IMR-90 (cell line): ENCODE results near the gene ARHGAP35. TPM values are rescaled to one million over a fixed set of nuclear protein-coding genes. Genes with fewer than 3 reads are reported as not detected.

ENCODE experiments used
- ATAC-seq: fragments of 200-7000 bp; cut with Tn5 transposase; 2 replicates; pipeline ENCODE4 v1.9.1; 2020; ENCODE audit warnings: low read depth, mild to moderate bottlenecking, moderate library complexity
- BruUV-seq: library from RNA; stranded (reverse); fragments of 400-500 nt; replicated peaks from 2 replicates; lab custom pipeline; 2021; lab: Mats Ljungman, UMichigan
- CTCF ChIA-PET: fragments of 300-600 bp; formaldehyde crosslinking; extraction: SDS; loops from one replicate; lab custom pipeline; 2021; ENCODE audit warnings: antibody characterized with exemption; lab: Yijun Ruan, JAX
- POLR2A ChIA-PET: fragments of 300-600 bp; sonication (Branson Sonifier 250); formaldehyde crosslinking; loops from one replicate; lab custom pipeline; 2022; ENCODE audit warnings: antibody characterized with exemption; ENCODE audit not compliant: unreplicated experiment; lab: Charles Lee
- DNase-seq: peaks from one replicate; pipeline ENCODE4 v3.0.0; 2013
- H2AFZ ChIP-seq: replicated peaks from 2 replicates; pipeline ENCODE3; 2013; ENCODE audit warnings: low read length, mild to moderate bottlenecking; ENCODE audit not compliant: poor library complexity
- H2AK5ac ChIP-seq: 2 replicates; pipeline ENCODE4 v1.6.1; 2013; ENCODE audit warnings: low read depth, low read length, inconsistent platforms
- H2AK9ac ChIP-seq: replicated peaks from 2 replicates; pipeline ENCODE3; 2013; ENCODE audit warnings: mild to moderate bottlenecking, low read depth, low read length, moderate library complexity; ENCODE audit not compliant: poor library complexity
- H2BK120ac ChIP-seq: 2 replicates; pipeline ENCODE4 v1.6.1; 2013; ENCODE audit warnings: low read depth, low read length, inconsistent platforms
- H2BK15ac ChIP-seq: 3 replicates; pipeline ENCODE4 v1.6.1; 2013; ENCODE audit warnings: low read depth, low read length, inconsistent platforms
- H2BK20ac ChIP-seq: 2 replicates; pipeline ENCODE4 v1.6.1; 2013; ENCODE audit warnings: low read depth, mild to moderate bottlenecking, inconsistent platforms, low read length, moderate library complexity
- H2BK5ac ChIP-seq: 2 replicates; pipeline ENCODE4 v1.6.1; 2013; ENCODE audit warnings: mild to moderate bottlenecking, low read depth, low read length, inconsistent platforms; ENCODE audit not compliant: poor library complexity, severe bottlenecking
- H3K14ac ChIP-seq: replicated peaks from 2 replicates; pipeline ENCODE4 v1.6.1; 2013; ENCODE audit warnings: low read depth, low read length, inconsistent platforms
- H3K18ac ChIP-seq: 2 replicates; pipeline ENCODE4 v1.6.1; 2013; ENCODE audit warnings: low read depth, low read length, control low read depth
- H3K23ac ChIP-seq: 2 replicates; pipeline ENCODE4 v1.6.1; 2013; ENCODE audit warnings: low read depth, low read length, inconsistent platforms
- H3K27ac ChIP-seq: 2 replicates; pipeline ENCODE4 v1.5.1; 2013; ENCODE audit warnings: mild to moderate bottlenecking, control low read depth, low read length; ENCODE audit not compliant: insufficient read depth
- H3K27me3 ChIP-seq: 2 replicates; pipeline ENCODE4 v1.6.1; 2013; ENCODE audit warnings: low read length; ENCODE audit not compliant: control insufficient read depth, insufficient read depth
- H3K36me3 ChIP-seq: 2 replicates; pipeline ENCODE4 v1.6.1; 2013; ENCODE audit warnings: low read length, mixed read lengths; ENCODE audit not compliant: control insufficient read depth, insufficient read depth
- H3K4ac ChIP-seq: 2 replicates; pipeline ENCODE4 v1.6.1; 2013; ENCODE audit warnings: low read depth, low read length, inconsistent platforms
- H3K4me1 ChIP-seq: 2 replicates; pipeline ENCODE4 v1.6.1; 2013; ENCODE audit warnings: low read length, mixed read lengths; ENCODE audit not compliant: control insufficient read depth, insufficient read depth
- H3K4me2 ChIP-seq: 2 replicates; pipeline ENCODE4 v1.6.1; 2013; ENCODE audit warnings: low read depth, mild to moderate bottlenecking, control low read depth, low read length, moderate library complexity
- H3K4me3 ChIP-seq: 2 replicates; pipeline ENCODE4 v1.5.1; 2013; ENCODE audit warnings: low read depth, mild to moderate bottlenecking, control low read depth, low read length, moderate library complexity; ENCODE audit not compliant: insufficient read depth
- H3K56ac ChIP-seq: 2 replicates; pipeline ENCODE4 v1.6.1; 2013; ENCODE audit warnings: low read length, inconsistent platforms; ENCODE audit not compliant: insufficient read depth; ENCODE audit errors: extremely low read depth
- H3K79me1 ChIP-seq, 2 experiments: 2 replicates each; pipeline ENCODE4 v1.6.1; 2013; ENCODE audit warnings: low read length in 2 of 2, inconsistent platforms in 1 of 2, low read depth in 1 of 2
- H3K9ac ChIP-seq: 2 replicates; pipeline ENCODE4 v1.6.1; 2013; ENCODE audit warnings: low read depth, low read length, control low read depth
- H3K9me1 ChIP-seq: 2 replicates; pipeline ENCODE4 v1.6.1; 2013; ENCODE audit warnings: low read length, inconsistent platforms; ENCODE audit not compliant: insufficient read depth
- H3K9me3 ChIP-seq: 2 replicates; pipeline ENCODE4 v1.6.1; 2013; ENCODE audit warnings: low read length; ENCODE audit not compliant: control insufficient read depth, insufficient read depth
- H4K20me1 ChIP-seq: 2 replicates; pipeline ENCODE4 v1.6.1; 2013; ENCODE audit warnings: low read length, inconsistent platforms; ENCODE audit not compliant: insufficient read depth
- H4K5ac ChIP-seq: 2 replicates; pipeline ENCODE4 v1.6.1; 2013; ENCODE audit warnings: mild to moderate bottlenecking, low read depth, low read length, control low read depth
- H4K8ac ChIP-seq, 2 experiments: 2 replicates each; pipeline ENCODE4 v1.6.1; 2013; ENCODE audit warnings: low read depth in 2 of 2, low read length in 2 of 2, control low read depth in 1 of 2, inconsistent platforms in 1 of 2
- H4K91ac ChIP-seq: 2 replicates; pipeline ENCODE4 v1.6.1; 2013; ENCODE audit warnings: low read depth, low read length, inconsistent platforms; ENCODE audit not compliant: insufficient read depth
- BHLHE40 ChIP-seq: fragments of 150-350 bp; IDR thresholded peaks from 2 replicates; pipeline ENCODE4 v1.6.1; 2016; ENCODE audit warnings: mild to moderate bottlenecking, low read depth, low read length
- CEBPB ChIP-seq: IDR thresholded peaks from 2 replicates; pipeline ENCODE4 v1.6.1; 2012; ENCODE audit warnings: low read depth, low read length, improper control_type of control experiment
- CHD1 ChIP-seq: IDR thresholded peaks from 2 replicates; pipeline ENCODE4 v1.6.1; 2012; ENCODE audit warnings: low read depth, low read length, improper control_type of control experiment
- FOS ChIP-seq: fragments of 150-350 bp; IDR thresholded peaks from 2 replicates; pipeline ENCODE4 v1.6.1; 2016; ENCODE audit warnings: low read depth, low read length
- MAFK ChIP-seq: IDR thresholded peaks from 2 replicates; pipeline ENCODE4 v1.6.1; 2012; ENCODE audit warnings: low read depth, low read length, improper control_type of control experiment
- MAZ ChIP-seq: IDR thresholded peaks from 2 replicates; pipeline ENCODE4 v1.6.1; 2012; ENCODE audit warnings: low read depth, mild to moderate bottlenecking, low read length, improper control_type of control experiment, moderate library complexity, borderline replicate concordance
- MXI1 ChIP-seq: IDR thresholded peaks from 2 replicates; pipeline ENCODE4 v1.6.1; 2012; ENCODE audit warnings: low read depth, mild to moderate bottlenecking, low read length, moderate library complexity, borderline replicate concordance
- NFE2L2 ChIP-seq: fragments of 150-350 bp; IDR thresholded peaks from 2 replicates; pipeline ENCODE4 v1.6.1; 2016; ENCODE audit warnings: low read depth, mild to moderate bottlenecking, low read length
- POLR2A ChIP-seq: IDR thresholded peaks from 2 replicates; pipeline ENCODE4 v1.6.1; 2012; ENCODE audit warnings: mild to moderate bottlenecking, low read depth, low read length
- RAD21 ChIP-seq: IDR thresholded peaks from 2 replicates; pipeline ENCODE4 v1.6.1; 2012; ENCODE audit warnings: low read length, improper control_type of control experiment
- RCOR1 ChIP-seq: IDR thresholded peaks from 2 replicates; pipeline ENCODE4 v1.6.1; 2012; ENCODE audit warnings: mild to moderate bottlenecking, low read length, improper control_type of control experiment; ENCODE audit not compliant: insufficient replicate concordance
- RFX5 ChIP-seq: IDR thresholded peaks from 2 replicates; pipeline ENCODE4 v1.8.0; 2012; ENCODE audit warnings: low read depth, mild to moderate bottlenecking, low read length, moderate library complexity
- SMC3 ChIP-seq: fragments of 150-350 bp; IDR thresholded peaks from 2 replicates; pipeline ENCODE4 v1.6.1; 2016; ENCODE audit warnings: low read depth, mild to moderate bottlenecking, antibody characterized with exemption, low read length, moderate library complexity
- WGBS, 2 experiments: methylation state at CpG; one replicate each; pipeline versions ENCODE4 v1.1.5 to v1.1.7; 2013; ENCODE audit warnings: missing lambda C conversion rate in 2 of 2; ENCODE audit not compliant: insufficient read length in 1 of 2; ENCODE audit errors: extremely low coverage in 2 of 2; 5-methylcytosine and 5-hydroxymethylcytosine counted together
- dilution Hi-C: fragments of 300-500 bp; cut with HindIII; formaldehyde crosslinking; loops from one replicate; pipeline ENCODE4 v1.14.3; 2018; ENCODE audit warnings: low sequenced_read_pairs; ENCODE audit not compliant: unreplicated experiment
- in situ Hi-C: fragments of 300-500 bp; cut with MboI; formaldehyde crosslinking; loops from 3 replicates; pipeline ENCODE4 v1.14.3; 2019; ENCODE audit warnings: low sequenced_read_pairs, inconsistent platforms, mixed read lengths
- intact Hi-C: fragments of 100-400 bp; cut with micrococcal nuclease; formaldehyde crosslinking; loops from 2 replicates; pipeline ENCODE4 v1.10.0; 2022
- polyA plus RNA-seq, 3 experiments: library from polyadenylated mRNA; depleted of rRNA; stranded (reverse); fragments of >200 nt; gene quantifications; 2 replicates each; pipeline ENCODE4 v1.2.3, GENCODE V29; 2012; ENCODE audit warnings: low replicate concordance in 1 of 3
- total RNA-seq: library from RNA; depleted of rRNA; stranded (reverse); fragments of >200 nt; gene quantifications from 2 replicates; pipeline ENCODE4 v1.2.3, GENCODE V29; 2012
- TF ChIP-seq, protein P1 (sequence below): fragments of 150-350 bp; IDR thresholded peaks from 2 replicates; pipeline ENCODE4 v1.6.1; 2016; ENCODE audit warnings: low read depth, mild to moderate bottlenecking, low read length, moderate library complexity, borderline replicate concordance
- TF ChIP-seq, protein P2 (sequence below): fragments of 150-350 bp; IDR thresholded peaks from 2 replicates; pipeline ENCODE4 v1.6.1; 2017; ENCODE audit warnings: mild to moderate bottlenecking, antibody characterized with exemption, low read length, low read depth
- TF ChIP-seq, protein P3 (sequence below): conservative IDR thresholded peaks from 2 replicates; pipeline ENCODE4 v1.5.1; 2012; ENCODE audit warnings: mild to moderate bottlenecking, low read depth, low read length, improper control_type of control experiment

Gene ARHGAP35
- total and polyA plus RNA-seq, 2 of the 4 experiments (the other 2 are of a cell fraction) = 16.4 to 29.0 TPM

DNA sequence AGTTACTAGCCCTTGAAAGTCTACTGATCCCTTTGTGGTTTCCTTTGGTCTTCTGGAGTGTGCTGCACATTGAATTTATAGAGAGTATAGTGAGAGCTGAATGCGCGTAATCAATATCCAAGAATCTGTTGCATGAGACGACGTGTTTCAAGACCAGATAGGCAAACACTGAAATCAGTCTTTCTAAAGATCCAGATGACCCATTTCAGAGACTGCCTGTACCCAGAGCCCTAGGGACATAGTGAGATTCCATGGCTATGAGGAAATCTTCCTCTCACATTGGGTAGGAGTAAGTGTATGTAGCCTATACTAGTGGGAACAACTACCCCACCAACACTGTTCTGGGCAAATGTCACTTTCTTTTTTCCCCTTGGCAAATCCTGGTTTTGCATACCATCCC is 48.6 kb downstream of the ARHGAP35 start:
- Histone ChIP-seq H3K18ac (no peak overlapping the region), H2AFZ (no peak overlapping the region), H4K8ac (no peak overlapping the region), H3K4ac (no peak overlapping the region), H3K9ac (no peak overlapping the region), H4K91ac (no peak overlapping the region), H2AK5ac (no peak overlapping the region), H4K5ac (no peak overlapping the region), H3K4me2 (no peak overlapping the region), H3K36me3 (no peaks in the 10 kb centered on the region), H3K9me1 (peaks cover 12% of the 10 kb centered on the region), H3K4me3 (no peak overlapping the region), H2BK120ac (no peak overlapping the region), H3K79me1 (peaks cover 22 to 79% of the 10 kb centered on the region in 2 experiments), H3K14ac (no peak overlapping the region), H2BK5ac (no peak overlapping the region), H2BK20ac (no peak overlapping the region), H2AK9ac (no peak overlapping the region), H4K20me1 (peaks cover 33% of the 10 kb centered on the region), H3K56ac (no peak overlapping the region), H2BK15ac (no peak overlapping the region), H3K4me1 (peaks cover 12% of the 10 kb centered on the region), H3K27me3 (no peaks in the 10 kb centered on the region), H3K9me3 (no peaks in the 10 kb centered on the region), H3K23ac (peak overlapping the region; percentile 7; the same call in 1 of the 2 replicates), H3K27ac (no peak overlapping the region)
- CTCF ChIA-PET = interaction anchor here (1.1 kb wide), 1 partner anchor 13 kb away, joined by 3 read pairs; no protein-coding TSS in a partner anchor
- intact Hi-C loops = no loop called here
- TF ChIP-seq MXI1 = no peak
- TF ChIP-seq POLR2A = no peak
- no peak for TF ChIP-seq MAZ
- TF ChIP-seq RAD21 = no peak
- no peak for TF ChIP-seq CEBPB
- no peak for TF ChIP-seq MAFK
- TF ChIP-seq, protein P1, sequence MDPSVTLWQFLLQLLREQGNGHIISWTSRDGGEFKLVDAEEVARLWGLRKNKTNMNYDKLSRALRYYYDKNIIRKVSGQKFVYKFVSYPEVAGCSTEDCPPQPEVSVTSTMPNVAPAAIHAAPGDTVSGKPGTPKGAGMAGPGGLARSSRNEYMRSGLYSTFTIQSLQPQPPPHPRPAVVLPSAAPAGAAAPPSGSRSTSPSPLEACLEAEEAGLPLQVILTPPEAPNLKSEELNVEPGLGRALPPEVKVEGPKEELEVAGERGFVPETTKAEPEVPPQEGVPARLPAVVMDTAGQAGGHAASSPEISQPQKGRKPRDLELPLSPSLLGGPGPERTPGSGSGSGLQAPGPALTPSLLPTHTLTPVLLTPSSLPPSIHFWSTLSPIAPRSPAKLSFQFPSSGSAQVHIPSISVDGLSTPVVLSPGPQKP = no peak
- TF ChIP-seq CHD1 = no peak
- no peak for TF ChIP-seq SMC3
- TF ChIP-seq NFE2L2 = no peak
- no peak for TF ChIP-seq FOS
- no peak for TF ChIP-seq RFX5
- TF ChIP-seq, protein P2, sequence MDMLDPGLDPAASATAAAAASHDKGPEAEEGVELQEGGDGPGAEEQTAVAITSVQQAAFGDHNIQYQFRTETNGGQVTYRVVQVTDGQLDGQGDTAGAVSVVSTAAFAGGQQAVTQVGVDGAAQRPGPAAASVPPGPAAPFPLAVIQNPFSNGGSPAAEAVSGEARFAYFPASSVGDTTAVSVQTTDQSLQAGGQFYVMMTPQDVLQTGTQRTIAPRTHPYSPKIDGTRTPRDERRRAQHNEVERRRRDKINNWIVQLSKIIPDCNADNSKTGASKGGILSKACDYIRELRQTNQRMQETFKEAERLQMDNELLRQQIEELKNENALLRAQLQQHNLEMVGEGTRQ = no peak
- TF ChIP-seq RCOR1 = no peak
- no peak for TF ChIP-seq BHLHE40
- TF ChIP-seq, protein P3, sequence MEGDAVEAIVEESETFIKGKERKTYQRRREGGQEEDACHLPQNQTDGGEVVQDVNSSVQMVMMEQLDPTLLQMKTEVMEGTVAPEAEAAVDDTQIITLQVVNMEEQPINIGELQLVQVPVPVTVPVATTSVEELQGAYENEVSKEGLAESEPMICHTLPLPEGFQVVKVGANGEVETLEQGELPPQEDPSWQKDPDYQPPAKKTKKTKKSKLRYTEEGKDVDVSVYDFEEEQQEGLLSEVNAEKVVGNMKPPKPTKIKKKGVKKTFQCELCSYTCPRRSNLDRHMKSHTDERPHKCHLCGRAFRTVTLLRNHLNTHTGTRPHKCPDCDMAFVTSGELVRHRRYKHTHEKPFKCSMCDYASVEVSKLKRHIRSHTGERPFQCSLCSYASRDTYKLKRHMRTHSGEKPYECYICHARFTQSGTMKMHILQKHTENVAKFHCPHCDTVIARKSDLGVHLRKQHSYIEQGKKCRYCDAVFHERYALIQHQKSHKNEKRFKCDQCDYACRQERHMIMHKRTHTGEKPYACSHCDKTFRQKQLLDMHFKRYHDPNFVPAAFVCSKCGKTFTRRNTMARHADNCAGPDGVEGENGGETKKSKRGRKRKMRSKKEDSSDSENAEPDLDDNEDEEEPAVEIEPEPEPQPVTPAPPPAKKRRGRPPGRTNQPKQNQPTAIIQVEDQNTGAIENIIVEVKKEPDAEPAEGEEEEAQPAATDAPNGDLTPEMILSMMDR = no peak
- no TSS peak for BruUV-seq
- WGBS, 2 experiments = no CpG with 5 or more reads among the region's 4 CpGs
- dilution Hi-C loops = no loop called here
- ATAC-seq = no peak
- POLR2A ChIA-PET = no interaction called here
- in situ Hi-C loops = no loop called here
- DNase-seq = no peak
